HepG2 (cell line): ENCODE data around the gene AMOTL2. TPM values are rescaled to one million over a fixed set of nuclear protein-coding genes. Genes with fewer than 3 reads are reported as not detected.

Experiments used
- ATAC-seq: fragments of 200-7000 bp; cut with Tn5 transposase; 3 replicates; pipeline ENCODE4 v1.9.1; 2020; ENCODE audit warnings: mild to moderate bottlenecking, moderate library complexity
- BruUV-seq: library from RNA; stranded (reverse); fragments of 400-500 nt; replicated peaks from 2 replicates; lab custom pipeline; 2021; lab: Mats Ljungman, UMichigan
- CTCF ChIA-PET: fragments of 300-600 bp; formaldehyde crosslinking; extraction: SDS; loops from one replicate; lab custom pipeline; 2021; ENCODE audit warnings: low total read pairs, inconsistent platforms, low intra/inter-chr PET ratio; lab: Yijun Ruan, JAX
- POLR2A ChIA-PET: fragments of 350-600 bp; sonication (Branson Sonifier 250); formaldehyde crosslinking; loops from one replicate; lab custom pipeline; 2020; ENCODE audit warnings: antibody characterized with exemption, inconsistent platforms; lab: Yijun Ruan, JAX
- DNase-seq: peaks from one replicate; pipeline ENCODE4 v3.0.0-alpha.2; 2015; ENCODE audit warnings: low spot score
- FAIRE-seq: peaks from 3 replicates; lab custom pipeline; 2011; peaks lifted over from hg19 to GRCh38; lab: Jason Lieb, UNC
- H2AFZ ChIP-seq: one replicate; pipeline ENCODE4 v1.6.1; 2011; ENCODE audit warnings: low read length, inconsistent platforms
- H3K27ac ChIP-seq: fragments of 300-600 bp; 3 replicates; pipeline ENCODE4 v1.8.0; 2011; ENCODE audit warnings: mixed run types, mild to moderate bottlenecking, mixed read lengths, low read length, inconsistent platforms; ENCODE audit not compliant: insufficient read depth; ENCODE audit errors: extremely low read length
- H3K27me3 ChIP-seq, 2 experiments: fragments of 200-600 bp in 1 of 2; 2 replicates in 1 of 2; 3 replicates in 1 of 2; pipeline versions ENCODE4 v1.6.0 to v1.8.0; 2011; ENCODE audit warnings: low read length in 2 of 2, mild to moderate bottlenecking in 2 of 2, moderate library complexity in 2 of 2, inconsistent platforms in 1 of 2; ENCODE audit not compliant: insufficient read depth in 2 of 2, control insufficient read depth in 1 of 2
- H3K36me3 ChIP-seq, 2 experiments: fragments of 200-600 bp in 1 of 2; replicated peaks in 1 of 2; 2 replicates in 1 of 2; 3 replicates in 1 of 2; pipeline versions ENCODE4 v1.5.1 to v1.8.0; 2011; ENCODE audit warnings: low read length in 2 of 2, inconsistent platforms in 1 of 2; ENCODE audit not compliant: insufficient read depth in 2 of 2, control insufficient read depth in 1 of 2
- H3K4me1 ChIP-seq: 2 replicates; pipeline ENCODE4 v1.5.1; 2012; ENCODE audit warnings: low read length, inconsistent platforms; ENCODE audit not compliant: insufficient read depth
- H3K4me2 ChIP-seq: 2 replicates; pipeline ENCODE4 v1.6.0; 2011; ENCODE audit warnings: low read depth, low read length, inconsistent platforms
- H3K4me3 ChIP-seq, 3 experiments: fragments of 200-600 bp in 1 of 3; sonication (generic), shearing (Covaris generic) in 1 of 3; replicated peaks in 1 of 3; 2 replicates each; pipeline ENCODE4 v1.5.1; 2011 to 2016; ENCODE audit warnings: low read length in 3 of 3, inconsistent platforms in 2 of 3, low read depth in 2 of 3, mild to moderate bottlenecking in 2 of 3, control low read depth in 1 of 3, mixed read lengths in 1 of 3; ENCODE audit not compliant: insufficient read depth in 1 of 3
- H3K79me2 ChIP-seq: one replicate; pipeline ENCODE4 v1.6.1; 2011; ENCODE audit warnings: low read length, inconsistent platforms; ENCODE audit not compliant: insufficient read depth
- H3K9ac ChIP-seq: 2 replicates; pipeline ENCODE4 v1.6.0; 2011; ENCODE audit warnings: mild to moderate bottlenecking, low read depth, low read length, inconsistent platforms; ENCODE audit not compliant: insufficient read depth
- H3K9me3 ChIP-seq: 2 replicates; pipeline ENCODE4 v1.5.1; 2012; ENCODE audit warnings: mild to moderate bottlenecking, low read length
- H4K20me1 ChIP-seq: 2 replicates; pipeline ENCODE4 v1.6.0; 2011; ENCODE audit warnings: inconsistent platforms, mild to moderate bottlenecking, low read length, moderate library complexity; ENCODE audit not compliant: insufficient read depth
- CBX2 ChIP-seq, 2 experiments: fragments of 200-600 bp in 1 of 2; sonication (generic); formaldehyde crosslinking in 1 of 2; IDR thresholded peaks; 2 replicates each; pipeline versions ENCODE4 v1.7.0 to v1.8.1; 2018 to 2022; ENCODE audit warnings: low read depth in 2 of 2, low read length in 1 of 2, mild to moderate bottlenecking in 1 of 2, missing genetic modification reagents in 1 of 2
- SKI ChIP-seq: fragments of 450-650 bp; IDR thresholded peaks from one replicate; pipeline ENCODE4 v1.6.1; 2018; ENCODE audit warnings: mild to moderate bottlenecking; ENCODE audit not compliant: partially characterized antibody
- WGBS: methylation state at CpG from one replicate; pipeline ENCODE4 v1.1.6; 2017; ENCODE audit warnings: low lambda C conversion rate; 5-methylcytosine and 5-hydroxymethylcytosine counted together
- in situ Hi-C: cut with HindIII; loops from 2 replicates; pipeline ENCODE4 v1.10.0; 2017; ENCODE audit warnings: low pct_unique_long_range_greater_than_20kb; ENCODE audit not compliant: extremely low pct_ligation_motif_present
- intact Hi-C: fragments of 100-400 bp; cut with micrococcal nuclease; formaldehyde crosslinking; loops from one replicate; pipeline ENCODE4 v1.10.0; 2022; ENCODE audit not compliant: unreplicated experiment
- polyA plus RNA-seq, 8 experiments: library from polyadenylated mRNA; depleted of rRNA in 3 of 8; stranded (reverse) in 7 of 8; unstranded in 1 of 8; fragments of >200 nt; fragmentation: Illumina TruSeq in 4 of 8; extraction: Trizol in 4 of 8; gene quantifications; 2 replicates each; pipeline versions ENCODE4 v1.2.1 to v1.2.3, GENCODE V29; 2011 to 2016; ENCODE audit warnings: low read depth in 4 of 8, missing spikeins in 1 of 8, mixed read lengths in 1 of 8; ENCODE audit not compliant: insufficient read depth in 1 of 8
- total RNA-seq, 5 experiments: library from RNA; depleted of rRNA; stranded (reverse); fragments of >200 nt; fragmentation: Illumina TruSeq; extraction: Trizol; gene quantifications; 2 replicates each; pipeline ENCODE4 v1.2.3, GENCODE V29; 2016; ENCODE audit warnings: low read depth in 1 of 5
- TF ChIP-seq, protein P1 (sequence below): sonication (generic); formaldehyde crosslinking; IDR thresholded peaks from 2 replicates; pipeline ENCODE4 v1.4.0; 2020; ENCODE audit warnings: low read depth, missing genetic modification reagents
- TF ChIP-seq, protein P2 (sequence below): sonication (generic); formaldehyde crosslinking; conservative IDR thresholded peaks from 2 replicates; pipeline ENCODE4 v1.4.0; 2020; ENCODE audit warnings: mild to moderate bottlenecking, missing genetic modification reagents, moderate library complexity

Gene AMOTL2
- total and polyA plus RNA-seq, 2 of the 13 experiments (the other 11 are each of a cell fraction or from before 2014, with no cell fraction given) = 17.3 to 18.5 TPM

DNA sequence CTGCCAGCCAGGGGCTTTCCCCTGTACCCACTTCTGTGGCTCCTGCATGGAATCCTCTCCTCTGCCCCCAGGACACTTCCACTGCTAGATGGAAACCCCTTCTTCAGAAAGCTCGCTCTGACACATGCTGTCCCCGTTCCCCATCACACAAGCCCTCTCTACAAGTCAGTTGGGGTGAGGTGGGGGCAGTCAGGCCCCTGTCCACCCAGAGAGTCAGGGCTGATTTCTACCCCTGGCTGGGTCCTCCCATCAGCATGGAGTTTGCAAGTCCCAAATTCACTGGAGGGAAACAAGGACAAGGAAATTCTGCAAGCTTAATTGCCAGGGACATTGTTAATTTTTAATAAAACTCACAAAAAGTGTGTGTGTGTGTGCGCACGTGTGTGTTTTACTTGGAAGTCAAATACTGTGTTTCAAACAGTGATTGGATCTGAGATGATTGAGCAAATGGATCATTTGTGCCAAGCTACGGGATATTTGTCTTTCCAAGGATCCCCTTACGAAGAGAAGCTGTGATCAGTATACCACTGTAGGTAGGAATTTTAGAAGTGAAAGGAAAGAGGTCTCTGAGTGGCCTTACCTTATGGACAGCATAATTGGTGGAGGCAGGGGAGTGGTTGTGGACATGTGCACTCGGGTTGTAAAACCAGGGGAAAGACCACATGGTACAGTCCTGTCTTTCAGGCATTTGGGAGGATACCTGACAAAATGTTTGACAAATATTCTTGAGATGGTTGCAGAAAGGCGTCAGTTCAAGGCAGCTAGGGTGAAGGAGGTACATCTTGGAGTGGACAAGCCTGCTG, 1.5 kb upstream of the AMOTL2 start:
- peak overlapping the region; percentile 50 to 91 (median 89); a peak in 4 of 6 replicates for H3K4me3 ChIP-seq
- in situ Hi-C loops (no loop called here), intact Hi-C loops (loop anchor here (2.0 to 5.0 kb wide), 5 partner anchors 17 to 97 kb away; no protein-coding TSS in a partner anchor)
- FAIRE-seq (no peak), DNase-seq (no peak), ATAC-seq (no peak)
- H4K20me1 ChIP-seq = peaks cover 24% of the 10 kb centered on the region
- H3K9me3 ChIP-seq = no peaks in the 10 kb centered on the region
- peaks cover 27% of the 10 kb centered on the region for H3K79me2 ChIP-seq
- H3K4me1 ChIP-seq = peaks cover 58% of the 10 kb centered on the region
- H3K27ac ChIP-seq = no peak overlapping the region
- H3K36me3 ChIP-seq = peaks cover 4 to 14% of the 10 kb centered on the region in 2 experiments; a peak in 3 of 5 replicates
- 18% methylated on average over 8 of the region's 8 CpGs for WGBS
- POLR2A ChIA-PET = interaction anchor here (1.8 to 9.2 kb wide), 6 partner anchors 17 to 66 kb away, joined by 4 to 140 read pairs (median 20); no protein-coding TSS in a partner anchor
- peak overlapping the region; percentile 97 for H3K4me2 ChIP-seq
- no peak overlapping the region for H3K9ac ChIP-seq
- BruUV-seq = no TSS peak
- peaks cover 0 to 27% of the 10 kb centered on the region in 2 experiments; a peak in 4 of 5 replicates for H3K27me3 ChIP-seq
- H2AFZ ChIP-seq = no peak overlapping the region
- TF ChIP-seq, protein P1, sequence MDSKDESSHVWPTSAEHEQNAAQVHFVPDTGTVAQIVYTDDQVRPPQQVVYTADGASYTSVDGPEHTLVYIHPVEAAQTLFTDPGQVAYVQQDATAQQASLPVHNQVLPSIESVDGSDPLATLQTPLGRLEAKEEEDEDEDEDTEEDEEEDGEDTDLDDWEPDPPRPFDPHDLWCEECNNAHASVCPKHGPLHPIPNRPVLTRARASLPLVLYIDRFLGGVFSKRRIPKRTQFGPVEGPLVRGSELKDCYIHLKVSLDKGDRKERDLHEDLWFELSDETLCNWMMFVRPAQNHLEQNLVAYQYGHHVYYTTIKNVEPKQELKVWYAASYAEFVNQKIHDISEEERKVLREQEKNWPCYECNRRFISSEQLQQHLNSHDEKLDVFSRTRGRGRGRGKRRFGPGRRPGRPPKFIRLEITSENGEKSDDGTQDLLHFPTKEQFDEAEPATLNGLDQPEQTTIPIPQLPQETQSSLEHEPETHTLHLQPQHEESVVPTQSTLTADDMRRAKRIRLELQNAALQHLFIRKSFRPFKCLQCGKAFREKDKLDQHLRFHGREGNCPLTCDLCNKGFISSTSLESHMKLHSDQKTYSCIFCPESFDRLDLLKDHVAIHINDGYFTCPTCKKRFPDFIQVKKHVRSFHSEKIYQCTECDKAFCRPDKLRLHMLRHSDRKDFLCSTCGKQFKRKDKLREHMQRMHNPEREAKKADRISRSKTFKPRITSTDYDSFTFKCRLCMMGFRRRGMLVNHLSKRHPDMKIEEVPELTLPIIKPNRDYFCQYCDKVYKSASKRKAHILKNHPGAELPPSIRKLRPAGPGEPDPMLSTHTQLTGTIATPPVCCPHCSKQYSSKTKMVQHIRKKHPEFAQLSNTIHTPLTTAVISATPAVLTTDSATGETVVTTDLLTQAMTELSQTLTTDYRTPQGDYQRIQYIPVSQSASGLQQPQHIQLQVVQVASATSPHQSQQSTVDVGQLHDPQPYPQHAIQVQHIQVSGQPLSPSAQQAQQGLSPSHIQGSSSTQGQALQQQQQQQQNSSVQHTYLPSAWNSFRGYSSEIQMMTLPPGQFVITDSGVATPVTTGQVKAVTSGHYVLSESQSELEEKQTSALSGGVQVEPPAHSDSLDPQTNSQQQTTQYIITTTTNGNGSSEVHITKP (CRISPR knock-in tag) = peak; percentile 72
- TF ChIP-seq CBX2 (IDR thresholded peaks at IDR 0.05; ENCODE audit: low read depth, low read length) (0 out of 2 replicates have a peak, but pooled peaks have one; percentile 27), CBX2 (CRISPR knock-in tag; IDR thresholded peaks at IDR 0.05; ENCODE audit: low read depth) (no peak), SKI (no peak)
- TF ChIP-seq, protein P2, sequence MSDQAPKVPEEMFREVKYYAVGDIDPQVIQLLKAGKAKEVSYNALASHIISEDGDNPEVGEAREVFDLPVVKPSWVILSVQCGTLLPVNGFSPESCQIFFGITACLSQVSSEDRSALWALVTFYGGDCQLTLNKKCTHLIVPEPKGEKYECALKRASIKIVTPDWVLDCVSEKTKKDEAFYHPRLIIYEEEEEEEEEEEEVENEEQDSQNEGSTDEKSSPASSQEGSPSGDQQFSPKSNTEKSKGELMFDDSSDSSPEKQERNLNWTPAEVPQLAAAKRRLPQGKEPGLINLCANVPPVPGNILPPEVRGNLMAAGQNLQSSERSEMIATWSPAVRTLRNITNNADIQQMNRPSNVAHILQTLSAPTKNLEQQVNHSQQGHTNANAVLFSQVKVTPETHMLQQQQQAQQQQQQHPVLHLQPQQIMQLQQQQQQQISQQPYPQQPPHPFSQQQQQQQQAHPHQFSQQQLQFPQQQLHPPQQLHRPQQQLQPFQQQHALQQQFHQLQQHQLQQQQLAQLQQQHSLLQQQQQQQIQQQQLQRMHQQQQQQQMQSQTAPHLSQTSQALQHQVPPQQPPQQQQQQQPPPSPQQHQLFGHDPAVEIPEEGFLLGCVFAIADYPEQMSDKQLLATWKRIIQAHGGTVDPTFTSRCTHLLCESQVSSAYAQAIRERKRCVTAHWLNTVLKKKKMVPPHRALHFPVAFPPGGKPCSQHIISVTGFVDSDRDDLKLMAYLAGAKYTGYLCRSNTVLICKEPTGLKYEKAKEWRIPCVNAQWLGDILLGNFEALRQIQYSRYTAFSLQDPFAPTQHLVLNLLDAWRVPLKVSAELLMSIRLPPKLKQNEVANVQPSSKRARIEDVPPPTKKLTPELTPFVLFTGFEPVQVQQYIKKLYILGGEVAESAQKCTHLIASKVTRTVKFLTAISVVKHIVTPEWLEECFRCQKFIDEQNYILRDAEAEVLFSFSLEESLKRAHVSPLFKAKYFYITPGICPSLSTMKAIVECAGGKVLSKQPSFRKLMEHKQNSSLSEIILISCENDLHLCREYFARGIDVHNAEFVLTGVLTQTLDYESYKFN (CRISPR knock-in tag) = no peak
- CTCF ChIA-PET = no interaction called here
